Activated B cell treated with CpG ODN at 0.5 μM for 24 hours (primary cell): Measurements from ENCODE around the gene PRKN. TPM values are rescaled to one million over a fixed set of nuclear protein-coding genes. Genes with fewer than 3 reads are reported as not detected.

Experiments
- ATAC-seq: fragments of 200-7000 bp; cut with Tn5 transposase; one replicate; pipeline ENCODE4 v1.10.0; 2021; ENCODE audit warnings: low read depth, mild to moderate bottlenecking, moderate library complexity
- CTCF ChIA-PET: fragments of 350-600 bp; sonication (Branson Sonifier 250); formaldehyde crosslinking; loops from one replicate; lab custom pipeline; 2021; ENCODE audit warnings: antibody characterized with exemption; lab: Charles Lee
- POLR2A ChIA-PET: fragments of 350-600 bp; sonication (Branson Sonifier 250); formaldehyde crosslinking; loops from one replicate; lab custom pipeline; 2021; ENCODE audit warnings: antibody characterized with exemption; lab: Charles Lee
- DNase-seq: peaks from one replicate; pipeline ENCODE4 v3.0.0; 2022
- H3K27ac Mint-ChIP-seq: one replicate; pipeline ENCODE4 v1.8.0; 2020; ENCODE audit warnings: mixed read lengths
- H3K27me3 Mint-ChIP-seq: one replicate; pipeline ENCODE4 v1.8.0; 2021; ENCODE audit warnings: mixed read lengths
- H3K36me3 Mint-ChIP-seq: one replicate; pipeline ENCODE4 v1.8.0; 2021; ENCODE audit warnings: low read depth, mixed read lengths
- H3K4me1 Mint-ChIP-seq: one replicate; pipeline ENCODE4 v1.8.0; 2021; ENCODE audit warnings: mixed read lengths
- H3K4me3 Mint-ChIP-seq: one replicate; pipeline ENCODE4 v1.8.0; 2020; ENCODE audit warnings: mild to moderate bottlenecking, mixed read lengths
- H3K9me3 Mint-ChIP-seq: one replicate; pipeline ENCODE4 v1.8.0; 2020; ENCODE audit warnings: mixed read lengths
- intact Hi-C: fragments of 100-400 bp; cut with micrococcal nuclease; formaldehyde crosslinking; loops from one replicate; pipeline ENCODE4 v1.15.1; 2024
- total RNA-seq: library from RNA; stranded (reverse); gene quantifications from 2 replicates; pipeline ENCODE4 v1.2.3, GENCODE V29; 2022
- TF ChIP-seq, protein P1 (sequence below): fragments of 200-600 bp; IDR thresholded peaks from one replicate; pipeline ENCODE4 v1.8.0; 2022; ENCODE audit warnings: antibody characterized with exemption, mild to moderate bottlenecking

PRKN gene
- total RNA-seq, 1 donor from 2014 or later = 2.3 TPM

GRCh38 chr6:161424421-161424820 is 1303.1 kb downstream of the PRKN start:
- no peak for DNase-seq
- no peaks in the 10 kb centered on the region for H3K9me3 Mint-ChIP-seq
- no peaks in the 10 kb centered on the region for H3K4me1 Mint-ChIP-seq
- TF ChIP-seq, protein P1, sequence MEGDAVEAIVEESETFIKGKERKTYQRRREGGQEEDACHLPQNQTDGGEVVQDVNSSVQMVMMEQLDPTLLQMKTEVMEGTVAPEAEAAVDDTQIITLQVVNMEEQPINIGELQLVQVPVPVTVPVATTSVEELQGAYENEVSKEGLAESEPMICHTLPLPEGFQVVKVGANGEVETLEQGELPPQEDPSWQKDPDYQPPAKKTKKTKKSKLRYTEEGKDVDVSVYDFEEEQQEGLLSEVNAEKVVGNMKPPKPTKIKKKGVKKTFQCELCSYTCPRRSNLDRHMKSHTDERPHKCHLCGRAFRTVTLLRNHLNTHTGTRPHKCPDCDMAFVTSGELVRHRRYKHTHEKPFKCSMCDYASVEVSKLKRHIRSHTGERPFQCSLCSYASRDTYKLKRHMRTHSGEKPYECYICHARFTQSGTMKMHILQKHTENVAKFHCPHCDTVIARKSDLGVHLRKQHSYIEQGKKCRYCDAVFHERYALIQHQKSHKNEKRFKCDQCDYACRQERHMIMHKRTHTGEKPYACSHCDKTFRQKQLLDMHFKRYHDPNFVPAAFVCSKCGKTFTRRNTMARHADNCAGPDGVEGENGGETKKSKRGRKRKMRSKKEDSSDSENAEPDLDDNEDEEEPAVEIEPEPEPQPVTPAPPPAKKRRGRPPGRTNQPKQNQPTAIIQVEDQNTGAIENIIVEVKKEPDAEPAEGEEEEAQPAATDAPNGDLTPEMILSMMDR = no peak
- POLR2A ChIA-PET = no interaction called here
- no peak overlapping the region for H3K4me3 Mint-ChIP-seq
- H3K27me3 Mint-ChIP-seq = no peaks in the 10 kb centered on the region
- H3K27ac Mint-ChIP-seq = no peak overlapping the region
- ATAC-seq = no peak
- CTCF ChIA-PET = no interaction called here
- intact Hi-C loops = no loop called here
- no peaks in the 10 kb centered on the region for H3K36me3 Mint-ChIP-seq

DNA sequence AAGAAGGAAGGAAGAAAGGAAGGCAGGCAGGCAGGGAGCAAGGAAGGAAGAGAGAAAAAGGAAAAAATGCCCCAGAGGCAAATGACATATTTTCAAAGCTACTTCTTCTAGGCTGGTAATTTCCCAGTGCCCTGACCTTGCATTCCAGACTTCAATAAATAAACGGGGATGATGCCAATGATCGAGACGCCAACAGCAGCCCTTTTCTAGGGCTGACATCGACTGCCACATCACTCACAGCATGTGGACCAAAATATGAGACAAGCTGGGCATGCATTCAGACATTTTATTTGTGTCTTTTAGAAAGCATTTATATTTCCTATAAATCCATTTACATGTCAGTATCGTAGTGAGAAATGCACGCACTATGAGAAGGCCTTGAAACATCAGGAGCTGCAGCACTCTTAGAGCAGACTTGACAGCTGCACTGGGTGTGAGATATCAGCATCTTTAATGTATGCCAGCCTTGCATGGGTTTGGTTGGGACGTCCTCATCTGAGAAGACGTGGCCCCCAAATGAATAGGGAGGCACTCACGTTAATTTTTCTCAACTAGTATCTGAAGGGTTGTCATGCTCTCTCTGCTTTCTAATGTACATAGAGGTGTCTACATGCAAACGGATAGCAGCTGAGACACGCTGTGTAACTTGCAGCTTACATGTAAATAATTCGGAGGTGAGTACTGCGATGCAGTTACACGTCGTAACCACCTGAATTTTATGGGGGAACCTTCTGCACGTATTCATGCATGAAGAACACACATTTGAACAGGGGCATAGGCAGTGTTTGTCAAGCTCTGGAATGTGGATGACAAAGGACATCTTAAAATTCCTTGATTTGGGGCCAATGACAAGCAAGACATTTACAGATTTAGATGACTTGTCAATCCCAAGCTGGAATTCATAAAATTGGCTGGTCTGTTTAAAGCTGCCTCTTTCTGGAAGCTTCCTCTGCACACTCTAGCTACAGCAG is 1304.6 kb downstream of the PRKN start:
- ATAC-seq (no peak), DNase-seq (no peak)
- TF ChIP-seq, protein P1 = no peak
- Mint-ChIP-seq H3K9me3 (no peaks in the 10 kb centered on the region), H3K27me3 (peaks cover 2% of the 10 kb centered on the region), H3K4me3 (no peak overlapping the region), H3K27ac (no peak overlapping the region), H3K36me3 (no peaks in the 10 kb centered on the region), H3K4me1 (no peaks in the 10 kb centered on the region)
- intact Hi-C loops = no loop called here
- ChIA-PET POLR2A (no interaction called here), CTCF (interaction anchor here (0.6 kb wide), 1 partner anchor 114 kb away, joined by 3 read pairs; no protein-coding TSS in a partner anchor)

DNA sequence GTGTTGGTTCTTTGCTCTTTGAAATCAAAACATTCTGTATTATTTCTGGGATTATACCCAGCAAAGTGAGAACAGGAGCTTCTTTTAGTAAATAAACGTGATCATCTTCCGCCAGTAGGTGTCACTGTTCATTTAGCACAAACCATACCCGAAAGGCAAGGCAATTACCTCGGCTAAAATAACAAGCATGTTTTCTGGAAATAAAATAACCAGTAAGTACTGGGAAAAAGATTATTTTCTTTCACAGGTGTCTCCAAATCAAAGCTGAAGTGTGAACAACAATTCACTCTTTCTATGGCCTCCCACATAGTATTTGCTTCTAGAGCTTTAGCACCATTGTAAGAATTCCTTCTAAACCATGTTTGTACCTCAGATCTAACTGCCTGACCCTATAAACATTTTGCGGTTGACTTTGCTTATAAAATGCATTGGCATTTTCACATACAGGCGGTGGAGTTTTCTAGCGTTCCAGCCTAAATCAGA is 1309.1 kb downstream of the PRKN start:
- DNase-seq (no peak), ATAC-seq (no peak)
- TF ChIP-seq, protein P1 = peak; percentile 48
- Mint-ChIP-seq H3K9me3 (no peaks in the 10 kb centered on the region), H3K27me3 (peaks cover 9% of the 10 kb centered on the region), H3K27ac (no peak overlapping the region), H3K4me1 (no peaks in the 10 kb centered on the region), H3K4me3 (no peak overlapping the region), H3K36me3 (no peaks in the 10 kb centered on the region)
- intact Hi-C loops = loop anchor here (2.0 kb wide), 1 partner anchor 1318 kb away; no protein-coding TSS in a partner anchor
- ChIA-PET CTCF (interaction anchor here (1.2 to 1.6 kb wide), 4 partner anchors 16 to 1318 kb away, joined by 3 to 9 read pairs (median 4); no protein-coding TSS in a partner anchor), POLR2A (no interaction called here)

DNA sequence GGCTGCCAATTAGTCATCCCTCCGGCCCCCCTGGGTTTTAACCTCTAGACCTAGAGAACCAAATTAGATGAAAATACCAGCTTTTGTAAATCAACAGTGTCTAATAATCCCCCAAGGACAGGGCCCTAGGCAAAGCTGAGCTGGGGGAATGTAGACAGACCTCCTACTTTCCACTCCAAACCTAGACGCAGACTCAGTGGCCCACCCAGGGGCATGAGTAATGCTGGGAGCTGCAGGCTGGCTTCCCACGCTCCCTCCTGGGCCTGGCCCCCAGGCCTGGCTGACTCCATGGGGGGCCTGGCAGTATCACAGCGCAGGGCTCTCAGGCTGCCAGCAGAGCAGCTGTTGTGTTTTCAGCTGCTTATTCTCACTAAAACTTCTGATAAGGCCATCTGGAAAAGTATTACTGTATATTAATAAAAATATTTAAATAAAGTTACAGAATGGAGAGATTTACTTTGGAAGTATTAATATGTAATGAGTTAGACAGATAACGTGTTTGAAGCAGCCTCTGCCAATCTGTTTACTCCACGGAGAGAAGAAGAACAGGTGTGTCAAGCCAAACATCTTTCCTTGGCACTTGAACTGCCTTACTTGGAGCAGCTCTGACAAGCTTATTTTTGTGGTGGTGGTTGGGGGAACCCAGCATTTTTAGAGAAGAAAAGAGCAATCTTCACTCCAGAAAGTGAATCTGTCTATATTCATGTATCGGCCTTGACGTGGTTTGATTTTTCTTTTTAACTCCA is 1309.7 kb downstream of the PRKN start:
- H3K27ac Mint-ChIP-seq = no peak overlapping the region
- ChIA-PET POLR2A (no interaction called here), CTCF (interaction anchor here (1.2 to 1.6 kb wide), 4 partner anchors 15 to 1318 kb away, joined by 3 to 9 read pairs (median 4); no protein-coding TSS in a partner anchor)
- H3K4me1 Mint-ChIP-seq = no peaks in the 10 kb centered on the region
- DNase-seq = no peak
- H3K9me3 Mint-ChIP-seq = no peaks in the 10 kb centered on the region
- TF ChIP-seq, protein P1 = no peak
- intact Hi-C loops = loop anchor here (2.0 kb wide), 1 partner anchor 1319 kb away; no protein-coding TSS in a partner anchor
- no peak for ATAC-seq
- no peak overlapping the region for H3K4me3 Mint-ChIP-seq
- H3K27me3 Mint-ChIP-seq = peaks cover 9% of the 10 kb centered on the region
- H3K36me3 Mint-ChIP-seq = no peaks in the 10 kb centered on the region
